ENCODE results near the gene FAM107B. TPM values are rescaled to one million over a fixed set of nuclear protein-coding genes. Genes with fewer than 3 reads are reported as not detected.

Gene FAM107B
- total RNA-seq, 1 donor = 22.7 TPM

- H3K4me3 ChIP-seq (ENCODE audit: low read depth, low read length) = no peak overlapping the region
- TF ChIP-seq CTCF (IDR thresholded peaks at IDR 0.05; ENCODE audit: insufficient read depth, low read length) = no peak
- no peak for DNase-seq (ENCODE audit: low read depth)
These were observed 118.5 kb downstream of the FAM107B start for GRCh38 chr10:14656052-14656730.

- H3K4me3 ChIP-seq (ENCODE audit: low read depth, low read length) = no peak overlapping the region
- no peak for TF ChIP-seq CTCF (IDR thresholded peaks at IDR 0.05; ENCODE audit: insufficient read depth, low read length)
- no peak for DNase-seq (ENCODE audit: low read depth)
These were observed 119.8 kb downstream of the FAM107B start for GRCh38 chr10:14654821-14655382.

GRCh38 chr10:14653271-14654161 is 121.2 kb downstream of the FAM107B start:
- peak; percentile 85 for DNase-seq (ENCODE audit: low read depth)
- no peak for TF ChIP-seq CTCF (IDR thresholded peaks at IDR 0.05; ENCODE audit: insufficient read depth, low read length)
- no peak overlapping the region for H3K4me3 ChIP-seq (ENCODE audit: low read depth, low read length)

GRCh38 chr10:14652816-14653215 is 121.9 kb downstream of the FAM107B start:
- H3K4me3 ChIP-seq (ENCODE audit: low read depth, low read length) = no peak overlapping the region
- TF ChIP-seq CTCF (IDR thresholded peaks at IDR 0.05; ENCODE audit: insufficient read depth, low read length) = no peak
- DNase-seq (ENCODE audit: low read depth) = no peak

GRCh38 chr10:14652067-14652466 is 122.6 kb downstream of the FAM107B start:
- TF ChIP-seq CTCF (IDR thresholded peaks at IDR 0.05; ENCODE audit: insufficient read depth, low read length) = no peak
- no peak for DNase-seq (ENCODE audit: low read depth)

GRCh38 chr10:14649739-14650138 is 125.0 kb downstream of the FAM107B start:
- no peak for TF ChIP-seq CTCF (IDR thresholded peaks at IDR 0.05; ENCODE audit: insufficient read depth, low read length)
- H3K4me3 ChIP-seq (ENCODE audit: low read depth, low read length) = no peak overlapping the region
- DNase-seq (ENCODE audit: low read depth) = no peak

More at GRCh38 chr10:14652067-14652466, 122.6 kb downstream of the FAM107B start:
- H3K4me3 ChIP-seq (ENCODE audit: low read depth, low read length) = no peak overlapping the region
